ENCODE data around the gene CHAD.
"Not testable (repeated sequence)": the region's sequence is repeated elsewhere in the genome, so short reads cannot be mapped to it uniquely, and the experiment has no call there.

The CHAD gene

GRCh38 chr17:50422738-50423137 is 45.9 kb downstream of the CHAD start:
- Histone ChIP-seq H3K9me3 (ENCODE audit: low read length) (no peaks in the 10 kb centered on the region), H3K36me3 (ENCODE audit: insufficient read depth, low read length) (no peaks in the 10 kb centered on the region), H3K4me1 (ENCODE audit: insufficient read depth, low read length) (peaks cover 4% of the 10 kb centered on the region), H3K27me3 (ENCODE audit: insufficient read depth, low read length) (peaks cover 2% of the 10 kb centered on the region), H3K4me3 (ENCODE audit: low read length) (no peak overlapping the region), H2AFZ (ENCODE audit: low read depth, low read length) (no peak overlapping the region)

GRCh38 chr17:50421308-50422051 is 47.2 kb downstream of the CHAD start:
- Histone ChIP-seq H3K36me3 (ENCODE audit: insufficient read depth, low read length) (no peaks in the 10 kb centered on the region), H3K9me3 (ENCODE audit: low read length) (no peaks in the 10 kb centered on the region), H3K4me1 (ENCODE audit: insufficient read depth, low read length) (peaks cover 4% of the 10 kb centered on the region), H2AFZ (ENCODE audit: low read depth, low read length) (no peak overlapping the region), H3K27me3 (ENCODE audit: insufficient read depth, low read length) (peaks cover 4% of the 10 kb centered on the region), H3K4me3 (ENCODE audit: low read length) (no peak overlapping the region)

GRCh38 chr17:50420419-50421112 is 48.1 kb downstream of the CHAD start:
- H3K36me3 ChIP-seq (ENCODE audit: insufficient read depth, low read length) = no peaks in the 10 kb centered on the region
- H2AFZ ChIP-seq (ENCODE audit: low read depth, low read length) = no peak overlapping the region
- H3K4me1 ChIP-seq (ENCODE audit: insufficient read depth, low read length) = peaks cover 4% of the 10 kb centered on the region
- no peaks in the 10 kb centered on the region for H3K9me3 ChIP-seq (ENCODE audit: low read length)
- H3K27me3 ChIP-seq (ENCODE audit: insufficient read depth, low read length) = peaks cover 4% of the 10 kb centered on the region
- H3K4me3 ChIP-seq (ENCODE audit: low read length) = no peak overlapping the region

- not testable (repeated sequence) for H3K4me1 ChIP-seq (ENCODE audit: insufficient read depth, low read length); H3K4me3 ChIP-seq (ENCODE audit: low read length); H3K9me3 ChIP-seq (ENCODE audit: low read length); H2AFZ ChIP-seq (ENCODE audit: low read depth, low read length); H3K27me3 ChIP-seq (ENCODE audit: insufficient read depth, low read length); H3K36me3 ChIP-seq (ENCODE audit: insufficient read depth, low read length)
Observed at GRCh38 chr17:50419577-50419976, 49.1 kb downstream of the CHAD start.

- Histone ChIP-seq H3K4me1 (ENCODE audit: insufficient read depth, low read length) (no peaks in the 10 kb centered on the region), H3K4me3 (ENCODE audit: low read length) (no peak overlapping the region), H3K27me3 (ENCODE audit: insufficient read depth, low read length) (peaks cover 10% of the 10 kb centered on the region), H3K36me3 (ENCODE audit: insufficient read depth, low read length) (no peaks in the 10 kb centered on the region), H3K9me3 (ENCODE audit: low read length) (no peaks in the 10 kb centered on the region), H2AFZ (ENCODE audit: low read depth, low read length) (no peak overlapping the region)
Observed at GRCh38 chr17:50414808-50415207, 53.9 kb downstream of the CHAD start.
